ENCODE measurements around the gene CYRIA. TPM values are rescaled to one million over a fixed set of nuclear protein-coding genes. Genes with fewer than 3 reads are reported as not detected.

The CYRIA gene
- total RNA-seq, 2 donors from 2014 or later, result 4.4 to 5.3 TPM

- no peak for TF ChIP-seq POLR2A (IDR thresholded peaks at IDR 0.05)
- no peak for TF ChIP-seq CTCF (IDR thresholded peaks at IDR 0.05)
- ATAC-seq (no peak), DNase-seq (no peak)
- H3K4me1 ChIP-seq, result peaks cover 9% of the 10 kb centered on the region
- intact Hi-C loops (cut with DNase I), result no loop called here
- H3K27me3 ChIP-seq, result no peaks in the 10 kb centered on the region
- no peak overlapping the region for H3K4me3 ChIP-seq
- no peak overlapping the region for H3K27ac ChIP-seq
- WGBS, 2 donors, result 47 to 65% methylated on average over 15 of the region's 15 CpGs
- no peaks in the 10 kb centered on the region for H3K9me3 ChIP-seq
- no peaks in the 10 kb centered on the region for H3K36me3 ChIP-seq (replicated peaks in 1 of 2; ENCODE audit: insufficient read depth in 1 of 2, low read depth in 2 of 2)
Measured at GRCh38 chr2:16635791-16636699, 29.6 kb downstream of the CYRIA start.

- ATAC-seq, result peak; percentile 42
- H3K4me1 ChIP-seq, result no peaks in the 10 kb centered on the region
- WGBS, 2 donors, result 38 to 57% methylated on average over 7 of the region's 7 CpGs
Measured at GRCh38 chr2:16633621-16634430, 31.8 kb downstream of the CYRIA start.

GRCh38 chr2:16632598-16632997 lies 33.0 kb downstream of the CYRIA start:
- H3K27ac ChIP-seq, result no peak overlapping the region
- no peaks in the 10 kb centered on the region for H3K4me1 ChIP-seq
- intact Hi-C loops (cut with DNase I), result no loop called here
- H3K9me3 ChIP-seq, result no peaks in the 10 kb centered on the region
- DNase-seq (no peak), ATAC-seq (no peak)
- H3K36me3 ChIP-seq (replicated peaks in 1 of 2; ENCODE audit: insufficient read depth in 1 of 2, low read depth in 2 of 2), result no peaks in the 10 kb centered on the region
- H3K4me3 ChIP-seq, result no peak overlapping the region
- TF ChIP-seq POLR2A (IDR thresholded peaks at IDR 0.05) (no peak), CTCF (IDR thresholded peaks at IDR 0.05) (no peak)
- no peaks in the 10 kb centered on the region for H3K27me3 ChIP-seq
- WGBS, 2 donors, result 48 to 55% methylated on average over 7 of the region's 7 CpGs

More at GRCh38 chr2:16633621-16634430, 31.8 kb downstream of the CYRIA start:
- TF ChIP-seq POLR2A (IDR thresholded peaks at IDR 0.05) (no peak), CTCF (IDR thresholded peaks at IDR 0.05) (no peak)
- Histone ChIP-seq H3K4me3 (no peak overlapping the region), H3K9me3 (no peaks in the 10 kb centered on the region), H3K36me3 (replicated peaks in 1 of 2; ENCODE audit: insufficient read depth in 1 of 2, low read depth in 2 of 2) (no peaks in the 10 kb centered on the region), H3K27me3 (no peaks in the 10 kb centered on the region), H3K27ac (no peak overlapping the region)
- DNase-seq, result no peak
- intact Hi-C loops (cut with DNase I), result no loop called here

GRCh38 chr2:16630463-16630862 lies 35.2 kb downstream of the CYRIA start:
- Histone ChIP-seq H3K9me3 (no peaks in the 10 kb centered on the region), H3K4me1 (peaks cover 3% of the 10 kb centered on the region), H3K27me3 (no peaks in the 10 kb centered on the region), H3K27ac (no peak overlapping the region), H3K4me3 (no peak overlapping the region), H3K36me3 (replicated peaks in 1 of 2; ENCODE audit: insufficient read depth in 1 of 2, low read depth in 2 of 2) (no peaks in the 10 kb centered on the region)
- DNase-seq (peak in 1 of 4 donors; percentile 25), ATAC-seq (no peak)
- no peak for TF ChIP-seq POLR2A (IDR thresholded peaks at IDR 0.05)
- TF ChIP-seq CTCF (IDR thresholded peaks at IDR 0.05), result peak in 1 of 7 experiments; percentile 18
- intact Hi-C loops (cut with DNase I), result no loop called here
- 46 to 53% methylated on average over 3 of the region's 3 CpGs for WGBS, 2 donors

Data from body of pancreas (tissue), 4 donors.